NT2/D1 (cell line): ENCODE results near the gene CD300C.
"Not testable (repeated sequence)": the region's sequence is repeated elsewhere in the genome, so short reads cannot be mapped to it uniquely, and the experiment has no call there.

ENCODE experiments used
- DNase-seq: peaks from one replicate; pipeline ENCODE4 v3.0.0-alpha.2; 2011; ENCODE audit warnings: low read depth, low spot score
- H3K27me3 ChIP-seq: 2 replicates; pipeline ENCODE4 v1.6.0; 2011; ENCODE audit warnings: mild to moderate bottlenecking; ENCODE audit not compliant: insufficient read length, insufficient read depth
- H3K36me3 ChIP-seq: 2 replicates; pipeline ENCODE4 v1.6.1; 2011; ENCODE audit warnings: mild to moderate bottlenecking, low read length, mixed read lengths; ENCODE audit not compliant: insufficient read depth, insufficient read length
- H3K4me1 ChIP-seq: 2 replicates; pipeline ENCODE4 v1.5.1; 2011; ENCODE audit not compliant: insufficient read depth, insufficient read length
- H3K4me3 ChIP-seq: 2 replicates; pipeline ENCODE4 v1.5.1; 2011; ENCODE audit warnings: low read depth; ENCODE audit not compliant: insufficient read length
- H3K9ac ChIP-seq: 2 replicates; pipeline ENCODE4 v1.6.0; 2011; ENCODE audit warnings: low read depth; ENCODE audit not compliant: insufficient read length
- H3K9me3 ChIP-seq: 2 replicates; pipeline ENCODE4 v1.5.1; 2011; ENCODE audit warnings: mild to moderate bottlenecking, low read length; ENCODE audit not compliant: insufficient read depth
- SUZ12 ChIP-seq: IDR thresholded peaks from 2 replicates; pipeline ENCODE4 v1.6.1; 2011; ENCODE audit not compliant: insufficient read length, insufficient read depth; ENCODE audit errors: extremely low read depth
- YY1 ChIP-seq: IDR thresholded peaks from 2 replicates; pipeline ENCODE4 v1.6.1; 2011; ENCODE audit not compliant: insufficient read length, insufficient read depth
- ZNF274 ChIP-seq: IDR thresholded peaks from 2 replicates; pipeline ENCODE4 v1.6.1; 2011; ENCODE audit warnings: mild to moderate bottlenecking, low read depth, low read length

Gene CD300C

GRCh38 chr17:74582633-74583032 is 36.7 kb upstream of the CD300C start:
- Histone ChIP-seq H3K4me1 (no peaks in the 10 kb centered on the region), H3K27me3 (no peaks in the 10 kb centered on the region), H3K36me3 (no peaks in the 10 kb centered on the region), H3K9ac (no peak overlapping the region), H3K4me3 (no peak overlapping the region), H3K9me3 (peaks cover 9% of the 10 kb centered on the region; the same call in 1 of the 2 replicates)
- no peak for TF ChIP-seq SUZ12
- no peak for TF ChIP-seq YY1
- no peak for TF ChIP-seq ZNF274
- no peak for DNase-seq

GRCh38 chr17:74579900-74580299 is 34.0 kb upstream of the CD300C start:
- no peak for DNase-seq
- Histone ChIP-seq H3K4me3 (no peak overlapping the region), H3K4me1 (no peaks in the 10 kb centered on the region), H3K36me3 (no peaks in the 10 kb centered on the region), H3K9me3 (peaks cover 9% of the 10 kb centered on the region; the same call in 1 of the 2 replicates), H3K9ac (no peak overlapping the region), H3K27me3 (no peaks in the 10 kb centered on the region)
- TF ChIP-seq YY1 (no peak), ZNF274 (no peak), SUZ12 (no peak)

GRCh38 chr17:74578979-74579378 is 33.1 kb upstream of the CD300C start:
- no peak for TF ChIP-seq YY1
- TF ChIP-seq ZNF274: no peak
- no peak for TF ChIP-seq SUZ12
- Histone ChIP-seq H3K9ac (no peak overlapping the region), H3K4me3 (no peak overlapping the region), H3K9me3 (0 out of 2 replicates have a peak, but pooled peaks cover under 1% of the 10 kb centered on the region), H3K27me3 (peaks cover 4% of the 10 kb centered on the region), H3K4me1 (no peaks in the 10 kb centered on the region), H3K36me3 (no peaks in the 10 kb centered on the region)
- no peak for DNase-seq

- no peak overlapping the region for H3K9ac ChIP-seq
- H3K27me3 ChIP-seq: peaks cover 17% of the 10 kb centered on the region
- no peaks in the 10 kb centered on the region for H3K36me3 ChIP-seq
- DNase-seq: no peak
- no peak overlapping the region for H3K4me3 ChIP-seq
- TF ChIP-seq SUZ12 (no peak), ZNF274 (no peak), YY1 (no peak)
- H3K4me1 ChIP-seq: peaks cover 3% of the 10 kb centered on the region
- no peaks in the 10 kb centered on the region for H3K9me3 ChIP-seq
Observed at GRCh38 chr17:74574489-74575142, 28.7 kb upstream of the CD300C start.

- H3K9ac ChIP-seq, DNase-seq, H3K9me3 ChIP-seq, H3K36me3 ChIP-seq, H3K4me1 ChIP-seq, H3K4me3 ChIP-seq: not testable (repeated sequence)
- H3K27me3 ChIP-seq: peaks cover 18% of the 10 kb centered on the region
Observed at GRCh38 chr17:74573635-74574034, 27.7 kb upstream of the CD300C start.

- Histone ChIP-seq H3K9me3 (no peaks in the 10 kb centered on the region), H3K36me3 (no peaks in the 10 kb centered on the region), H3K4me1 (peaks cover 8% of the 10 kb centered on the region), H3K9ac (no peak overlapping the region), H3K4me3 (no peak overlapping the region), H3K27me3 (peaks cover 18% of the 10 kb centered on the region)
- TF ChIP-seq YY1: no peak
- no peak for TF ChIP-seq SUZ12
- TF ChIP-seq ZNF274: no peak
- no peak for DNase-seq
Observed at GRCh38 chr17:74573169-74573568, 27.3 kb upstream of the CD300C start.

- peaks cover 8% of the 10 kb centered on the region for H3K4me1 ChIP-seq
- no peaks in the 10 kb centered on the region for H3K9me3 ChIP-seq
- H3K4me3 ChIP-seq: no peak overlapping the region
- peaks cover 18% of the 10 kb centered on the region for H3K27me3 ChIP-seq
- no peak for DNase-seq
- H3K36me3 ChIP-seq: no peaks in the 10 kb centered on the region
- TF ChIP-seq YY1: no peak
- no peak for TF ChIP-seq SUZ12
- TF ChIP-seq ZNF274: no peak
- H3K9ac ChIP-seq: no peak overlapping the region
Observed at GRCh38 chr17:74571621-74572270, 25.8 kb upstream of the CD300C start.
